ENCODE results near the gene LIMK1.

The LIMK1 gene

GRCh38 chr7:74149071-74149470 lies 65.5 kb downstream of the LIMK1 start:
- H3K36me3 ChIP-seq (ENCODE audit: insufficient read depth, low read length): no peaks in the 10 kb centered on the region
- no peak overlapping the region for H2AFZ ChIP-seq (ENCODE audit: low read length)
- no peak overlapping the region for H3K9ac ChIP-seq (ENCODE audit: low read depth, low read length, poor library complexity, severe bottlenecking)
- H3K4me3 ChIP-seq (ENCODE audit: low read length, poor library complexity, severe bottlenecking): no peak overlapping the region
- no peaks in the 10 kb centered on the region for H3K27me3 ChIP-seq (ENCODE audit: insufficient read depth, low read length, poor library complexity, severe bottlenecking)
- H3K4me2 ChIP-seq (ENCODE audit: low read depth, low read length, poor library complexity, severe bottlenecking): no peak overlapping the region
- H3K9me2 ChIP-seq (replicated peaks; ENCODE audit: low read depth, low read length): no peaks in the 10 kb centered on the region
- H3K9me3 ChIP-seq (ENCODE audit: insufficient read depth, low read depth, low read length): no peaks in the 10 kb centered on the region
- H4K20me1 ChIP-seq (ENCODE audit: insufficient read depth, low read length, poor library complexity, severe bottlenecking): no peaks in the 10 kb centered on the region
- H3K4me1 ChIP-seq (ENCODE audit: insufficient read depth, low read length, poor library complexity, severe bottlenecking): no peaks in the 10 kb centered on the region
- no peaks in the 10 kb centered on the region for H3K79me2 ChIP-seq (ENCODE audit: insufficient read depth, low read length)
- H3F3A ChIP-seq (ENCODE audit: low read depth): no peaks in the 10 kb centered on the region
- TF ChIP-seq CTCF (conservative IDR thresholded peaks at IDR 0.05; ENCODE audit: low read length) (no peak), EZH2phosphoT487 (IDR thresholded peaks at IDR 0.05; ENCODE audit: borderline replicate concordance) (no peak)

- Histone ChIP-seq H3K36me3 (ENCODE audit: insufficient read depth, low read length) (no peaks in the 10 kb centered on the region), H4K20me1 (ENCODE audit: insufficient read depth, low read length, poor library complexity, severe bottlenecking) (no peaks in the 10 kb centered on the region), H3K9me2 (replicated peaks; ENCODE audit: low read depth, low read length) (no peaks in the 10 kb centered on the region), H3K4me3 (ENCODE audit: low read length, poor library complexity, severe bottlenecking) (no peak overlapping the region), H3K79me2 (ENCODE audit: insufficient read depth, low read length) (no peaks in the 10 kb centered on the region), H3K9ac (ENCODE audit: low read depth, low read length, poor library complexity, severe bottlenecking) (no peak overlapping the region), H3K4me1 (ENCODE audit: insufficient read depth, low read length, poor library complexity, severe bottlenecking) (no peaks in the 10 kb centered on the region), H3K27me3 (ENCODE audit: insufficient read depth, low read length, poor library complexity, severe bottlenecking) (no peaks in the 10 kb centered on the region), H3F3A (ENCODE audit: low read depth) (no peaks in the 10 kb centered on the region), H2AFZ (ENCODE audit: low read length) (no peak overlapping the region), H3K4me2 (ENCODE audit: low read depth, low read length, poor library complexity, severe bottlenecking) (no peak overlapping the region), H3K9me3 (ENCODE audit: insufficient read depth, low read depth, low read length) (no peaks in the 10 kb centered on the region)
- TF ChIP-seq CTCF (conservative IDR thresholded peaks at IDR 0.05; ENCODE audit: low read length) (no peak), EZH2phosphoT487 (IDR thresholded peaks at IDR 0.05; ENCODE audit: borderline replicate concordance) (no peak)
These were observed 66.0 kb downstream of the LIMK1 start for GRCh38 chr7:74149603-74150002.

- no peaks in the 10 kb centered on the region for H3F3A ChIP-seq (ENCODE audit: low read depth)
- H3K9me3 ChIP-seq (ENCODE audit: insufficient read depth, low read depth, low read length): no peaks in the 10 kb centered on the region
- no peak overlapping the region for H3K4me2 ChIP-seq (ENCODE audit: low read depth, low read length, poor library complexity, severe bottlenecking)
- H3K9ac ChIP-seq (ENCODE audit: low read depth, low read length, poor library complexity, severe bottlenecking): no peak overlapping the region
- H3K79me2 ChIP-seq (ENCODE audit: insufficient read depth, low read length): no peaks in the 10 kb centered on the region
- H3K4me3 ChIP-seq (ENCODE audit: low read length, poor library complexity, severe bottlenecking): no peak overlapping the region
- no peaks in the 10 kb centered on the region for H3K27me3 ChIP-seq (ENCODE audit: insufficient read depth, low read length, poor library complexity, severe bottlenecking)
- H3K4me1 ChIP-seq (ENCODE audit: insufficient read depth, low read length, poor library complexity, severe bottlenecking): no peaks in the 10 kb centered on the region
- no peak overlapping the region for H2AFZ ChIP-seq (ENCODE audit: low read length)
- H3K36me3 ChIP-seq (ENCODE audit: insufficient read depth, low read length): no peaks in the 10 kb centered on the region
- no peaks in the 10 kb centered on the region for H3K9me2 ChIP-seq (replicated peaks; ENCODE audit: low read depth, low read length)
- H4K20me1 ChIP-seq (ENCODE audit: insufficient read depth, low read length, poor library complexity, severe bottlenecking): no peaks in the 10 kb centered on the region
- no peak for TF ChIP-seq EZH2phosphoT487 (IDR thresholded peaks at IDR 0.05; ENCODE audit: borderline replicate concordance)
These were observed 70.1 kb downstream of the LIMK1 start for GRCh38 chr7:74153736-74154135.

GRCh38 chr7:74155810-74156395 lies 72.3 kb downstream of the LIMK1 start:
- H3K79me2 ChIP-seq (ENCODE audit: insufficient read depth, low read length): no peaks in the 10 kb centered on the region
- no peak overlapping the region for H2AFZ ChIP-seq (ENCODE audit: low read length)
- TF ChIP-seq CTCF (conservative IDR thresholded peaks at IDR 0.05; ENCODE audit: low read length): no peak
- TF ChIP-seq EZH2phosphoT487 (IDR thresholded peaks at IDR 0.05; ENCODE audit: borderline replicate concordance): no peak
- H3K4me3 ChIP-seq (ENCODE audit: low read length, poor library complexity, severe bottlenecking): no peak overlapping the region
- no peaks in the 10 kb centered on the region for H3K36me3 ChIP-seq (ENCODE audit: insufficient read depth, low read length)
- H3K27me3 ChIP-seq (ENCODE audit: insufficient read depth, low read length, poor library complexity, severe bottlenecking): no peaks in the 10 kb centered on the region
- H3K9ac ChIP-seq (ENCODE audit: low read depth, low read length, poor library complexity, severe bottlenecking): no peak overlapping the region
- H3K9me2 ChIP-seq (replicated peaks; ENCODE audit: low read depth, low read length): no peaks in the 10 kb centered on the region
- H3K4me2 ChIP-seq (ENCODE audit: low read depth, low read length, poor library complexity, severe bottlenecking): no peak overlapping the region
- no peaks in the 10 kb centered on the region for H3K4me1 ChIP-seq (ENCODE audit: insufficient read depth, low read length, poor library complexity, severe bottlenecking)
- no peaks in the 10 kb centered on the region for H3F3A ChIP-seq (ENCODE audit: low read depth)
- H3K9me3 ChIP-seq (ENCODE audit: insufficient read depth, low read depth, low read length): no peaks in the 10 kb centered on the region
- H4K20me1 ChIP-seq (ENCODE audit: insufficient read depth, low read length, poor library complexity, severe bottlenecking): no peaks in the 10 kb centered on the region
